OCI-LY3 (cell line): Measurements from ENCODE around the gene GPHN.
"Not testable (repeated sequence)": the region's sequence is repeated elsewhere in the genome, so short reads cannot be mapped to it uniquely, and the experiment has no call there.

Experiments
- H2AFZ ChIP-seq: fragments of 200-600, 300-600 bp; shearing (Covaris generic); 2 replicates; pipeline ENCODE4 v1.6.0; 2014; ENCODE audit warnings: antibody characterized with exemption, low read depth, low read length
- H3K27ac ChIP-seq: fragments of 200-600, 300-600 bp; sonication (generic); 2 replicates; pipeline ENCODE4 v1.5.1; 2014; ENCODE audit warnings: mild to moderate bottlenecking, low read length, moderate library complexity, mixed read lengths
- H3K27me3 ChIP-seq: fragments of 200-600, 300-600 bp; sonication (generic); 2 replicates; pipeline ENCODE4 v1.6.1; 2014; ENCODE audit warnings: low read depth, low read length, mixed read lengths
- H3K36me3 ChIP-seq: fragments of 200-600, 300-600 bp; sonication (generic); replicated peaks from 2 replicates; pipeline ENCODE3; 2014; ENCODE audit warnings: low read depth, low read length, mixed read lengths
- H3K4me1 ChIP-seq: fragments of 300-600, 200-600 bp; sonication (generic); 2 replicates; pipeline ENCODE4 v1.6.1; 2014; ENCODE audit warnings: low read length, mixed read lengths
- H3K4me2 ChIP-seq: fragments of 200-600, 300-600 bp; sonication (generic); 2 replicates; pipeline ENCODE4 v1.6.1; 2014; ENCODE audit warnings: low read length, mixed read lengths
- H3K4me3 ChIP-seq: fragments of 300-600, 200-600 bp; sonication (generic); 2 replicates; pipeline ENCODE4 v1.5.1; 2014; ENCODE audit warnings: antibody characterized with exemption, mild to moderate bottlenecking, low read length, moderate library complexity
- H3K79me2 ChIP-seq: fragments of 300-600, 200-600 bp; shearing (Covaris generic); 2 replicates; pipeline ENCODE4 v1.6.1; 2014; ENCODE audit warnings: mild to moderate bottlenecking, low read length, mixed read lengths
- H3K9ac ChIP-seq: fragments of 300-600, 200-600 bp; shearing (Covaris generic); 2 replicates; pipeline ENCODE4 v1.6.0; 2014; ENCODE audit warnings: mild to moderate bottlenecking, low read length, moderate library complexity
- H3K9me3 ChIP-seq: fragments of 200-600, 300-600 bp; shearing (Covaris generic); 2 replicates; pipeline ENCODE4 v1.6.1; 2014; ENCODE audit warnings: low read length, mixed read lengths; ENCODE audit not compliant: insufficient read depth
- H4K20me1 ChIP-seq: fragments of 200-600, 300-600 bp; sonication (generic); 2 replicates; pipeline ENCODE4 v1.6.1; 2016; ENCODE audit warnings: low read length, mixed read lengths; ENCODE audit not compliant: insufficient read depth
- CTCF ChIP-seq: fragments of 200-600, 300-600 bp; sonication (generic); IDR thresholded peaks from 2 replicates; pipeline ENCODE4 v1.5.1; 2014; ENCODE audit warnings: antibody characterized with exemption, low read length, low read depth
- EZH2phosphoT487 ChIP-seq: fragments of 200-600 bp; shearing (Covaris generic); IDR thresholded peaks from 2 replicates; pipeline ENCODE4 v1.6.1; 2018; ENCODE audit warnings: antibody characterized with exemption, mixed run types, low read depth

Gene GPHN

GRCh38 chr14:66717561-66718140 lies 209.7 kb downstream of the GPHN start:
- Histone ChIP-seq H3K4me1 (no peaks in the 10 kb centered on the region), H3K9ac (no peak overlapping the region), H2AFZ (no peak overlapping the region), H3K27me3 (no peaks in the 10 kb centered on the region), H3K4me3 (no peak overlapping the region), H3K79me2 (peaks cover 4% of the 10 kb centered on the region; the same call in 1 of the 2 replicates), H3K4me2 (no peak overlapping the region), H3K9me3 (no peaks in the 10 kb centered on the region), H3K36me3 (no peaks in the 10 kb centered on the region), H3K27ac (no peak overlapping the region), H4K20me1 (no peaks in the 10 kb centered on the region)
- TF ChIP-seq EZH2phosphoT487 (no peak), CTCF (no peak)

- no peaks in the 10 kb centered on the region for H4K20me1 ChIP-seq
- no peak overlapping the region for H3K4me3 ChIP-seq
- no peaks in the 10 kb centered on the region for H3K27me3 ChIP-seq
- no peak overlapping the region for H3K9ac ChIP-seq
- H2AFZ ChIP-seq: no peak overlapping the region
- H3K27ac ChIP-seq: no peak overlapping the region
- H3K36me3 ChIP-seq: peaks cover 3% of the 10 kb centered on the region
- H3K9me3 ChIP-seq: 0 out of 2 replicates have a peak, but pooled peaks cover 9% of the 10 kb centered on the region
- no peaks in the 10 kb centered on the region for H3K79me2 ChIP-seq
- no peak for TF ChIP-seq CTCF
- TF ChIP-seq EZH2phosphoT487: no peak
- no peak overlapping the region for H3K4me2 ChIP-seq
- no peaks in the 10 kb centered on the region for H3K4me1 ChIP-seq
Observed at GRCh38 chr14:66724996-66725395, 217.0 kb downstream of the GPHN start.

GRCh38 chr14:66731298-66731697 lies 223.4 kb downstream of the GPHN start:
- not testable (repeated sequence) for H4K20me1 ChIP-seq, H3K4me2 ChIP-seq, H3K27me3 ChIP-seq, H3K36me3 ChIP-seq, H3K9ac ChIP-seq, H3K79me2 ChIP-seq, H3K27ac ChIP-seq, H2AFZ ChIP-seq, H3K4me1 ChIP-seq, H3K4me3 ChIP-seq
- H3K9me3 ChIP-seq: 0 out of 2 replicates have a peak, but pooled peaks cover 13% of the 10 kb centered on the region

- no peak for TF ChIP-seq EZH2phosphoT487
- TF ChIP-seq CTCF: no peak
- H2AFZ ChIP-seq: no peak overlapping the region
- H3K9me3 ChIP-seq: 0 out of 2 replicates have a peak, but pooled peaks cover 3% of the 10 kb centered on the region
- H4K20me1 ChIP-seq: no peaks in the 10 kb centered on the region
- no peak overlapping the region for H3K27ac ChIP-seq
- no peaks in the 10 kb centered on the region for H3K79me2 ChIP-seq
- H3K4me2 ChIP-seq: no peak overlapping the region
- peaks cover 4% of the 10 kb centered on the region for H3K36me3 ChIP-seq
- peaks cover 2% of the 10 kb centered on the region; the same call in 1 of the 2 replicates for H3K4me1 ChIP-seq
- no peaks in the 10 kb centered on the region for H3K27me3 ChIP-seq
- H3K9ac ChIP-seq: no peak overlapping the region
- H3K4me3 ChIP-seq: no peak overlapping the region
Observed at GRCh38 chr14:66735853-66736252, 227.9 kb downstream of the GPHN start.
